GM23338 (cell line): ENCODE measurements around the gene MAP2K4.

Experiments
- CTCF ChIP-seq, 2 experiments: fragments of 200-600 bp in 1 of 2; sonication (generic) in 1 of 2; conservative IDR thresholded peaks; 2 replicates each; pipeline versions ENCODE4 v1.5.1 to v1.6.1; 2016 to 2017; ENCODE audit warnings: antibody characterized with exemption in 2 of 2, low read depth in 2 of 2, mild to moderate bottlenecking in 2 of 2, moderate library complexity in 1 of 2
- EZH2 ChIP-seq: fragments of 200-600 bp; sonication (generic); IDR thresholded peaks from one replicate; pipeline ENCODE4 v1.8.0; 2017; ENCODE audit warnings: antibody characterized with exemption, mild to moderate bottlenecking, low read depth; ENCODE audit not compliant: unreplicated experiment
- REST ChIP-seq: IDR thresholded peaks from one replicate; pipeline ENCODE4 v1.6.1; 2018; ENCODE audit warnings: antibody characterized with exemption; ENCODE audit not compliant: unreplicated experiment

GRCh38 chr17:12035673-12036072 lies 15.0 kb downstream of the MAP2K4 start:
- no peak for TF ChIP-seq CTCF (conservative IDR thresholded peaks at IDR 0.05; ENCODE audit: low read depth in 2 of 2)
- TF ChIP-seq REST = no peak
- TF ChIP-seq EZH2 = no peak
